Measurements from ENCODE around the gene FIG4.

GRCh38 chr6:109872549-109872948 lies 181.5 kb downstream of the FIG4 start:
- TF ChIP-seq CTCF (IDR thresholded peaks at IDR 0.05; ENCODE audit: low read depth, low read length, poor library complexity, severe bottlenecking) (no peak), EZH2phosphoT487 (IDR thresholded peaks at IDR 0.05; ENCODE audit: borderline replicate concordance, low read length) (no peak)
